Activated CD8-positive, alpha-beta T cell treated with anti-CD3 and anti-CD28 coated beads for 36 hours (primary cell): Measurements from ENCODE around the gene CGB3. TPM values are rescaled to one million over a fixed set of nuclear protein-coding genes. Genes with fewer than 3 reads are reported as not detected.
A peak's percentile ranks its signal among the peaks of the same experiment; 100 is the strongest.
"Not testable (repeated sequence)": the region's sequence is repeated elsewhere in the genome, so short reads cannot be mapped to it uniquely, and the experiment has no call there.

Source experiments
- ATAC-seq: fragments of 200-7000 bp; cut with Tn5 transposase; one replicate; pipeline ENCODE4 v1.10.0; 2021; ENCODE audit warnings: mild to moderate bottlenecking, moderate library complexity
- CTCF ChIA-PET: fragments of 350-600 bp; sonication (Branson Sonifier 250); formaldehyde crosslinking; loops from one replicate; lab custom pipeline; 2021; ENCODE audit warnings: antibody characterized with exemption; lab: Charles Lee
- POLR2A ChIA-PET: fragments of 350-600 bp; sonication (Branson Sonifier 250); formaldehyde crosslinking; loops from one replicate; lab custom pipeline; 2021; ENCODE audit warnings: antibody characterized with exemption; lab: Charles Lee
- DNase-seq: peaks from one replicate; pipeline ENCODE4 v3.0.0-alpha.2; 2020
- H3K27ac Mint-ChIP-seq: one replicate; pipeline ENCODE4 v1.8.0; 2021; ENCODE audit warnings: mild to moderate bottlenecking, mixed read lengths
- H3K27me3 Mint-ChIP-seq: one replicate; pipeline ENCODE4 v1.8.0; 2021; ENCODE audit warnings: mixed read lengths
- H3K36me3 Mint-ChIP-seq: one replicate; pipeline ENCODE4 v1.8.0; 2021; ENCODE audit warnings: low read depth, mixed read lengths
- H3K4me1 Mint-ChIP-seq: one replicate; pipeline ENCODE4 v1.8.0; 2021; ENCODE audit warnings: low read depth, mixed read lengths
- H3K4me3 Mint-ChIP-seq: one replicate; pipeline ENCODE4 v1.8.0; 2021; ENCODE audit warnings: mild to moderate bottlenecking, moderate library complexity, mixed read lengths
- H3K9me3 Mint-ChIP-seq: one replicate; pipeline ENCODE4 v1.8.0; 2021; ENCODE audit warnings: mixed read lengths
- intact Hi-C: fragments of 100-400 bp; cut with micrococcal nuclease; formaldehyde crosslinking; loops from one replicate; pipeline ENCODE4 v1.10.0; 2022
- total RNA-seq, 2 experiments: library from RNA; stranded (reverse); gene quantifications; one replicate each; pipeline ENCODE4 v1.2.3, GENCODE V29; 2021
- TF ChIP-seq, protein P1 (sequence below): fragments of 200-600 bp; IDR thresholded peaks from one replicate; pipeline ENCODE4 v1.8.0; 2022; ENCODE audit warnings: antibody characterized with exemption, mild to moderate bottlenecking

The CGB3 gene
- not detected for total RNA-seq

- intact Hi-C loops, DNase-seq, H3K27me3 Mint-ChIP-seq, H3K27ac Mint-ChIP-seq, H3K9me3 Mint-ChIP-seq, ATAC-seq, H3K36me3 Mint-ChIP-seq, POLR2A ChIA-PET, CTCF ChIA-PET, H3K4me3 Mint-ChIP-seq: not testable (repeated sequence)
- peaks cover 16% of the 10 kb centered on the region for H3K4me1 Mint-ChIP-seq
These were observed at the start of gene CGB3 for GRCh38 chr19:49024233-49024632. Gene CGB3, minus strand, starts transcription at chr19:49024333. Its CDS starts 362 bp downstream, at chr19:49023971.

GRCh38 chr19:49071860-49072547, 47.9 kb upstream of the CGB3 start:
- Mint-ChIP-seq H3K4me3 (no peak overlapping the region), H3K27me3 (peaks cover 63% of the 10 kb centered on the region), H3K27ac (no peak overlapping the region), H3K36me3 (peaks cover 2% of the 10 kb centered on the region), H3K4me1 (peaks cover 7% of the 10 kb centered on the region), H3K9me3 (no peaks in the 10 kb centered on the region)
- ATAC-seq: no peak
- intact Hi-C loops: no loop called here
- POLR2A ChIA-PET: interaction anchor here (0.5 kb wide), 1 partner anchor 404 kb away, joined by 3 read pairs; no protein-coding TSS in a partner anchor
- DNase-seq: peak; percentile 31
- CTCF ChIA-PET: no interaction called here
- TF ChIP-seq, protein P1, sequence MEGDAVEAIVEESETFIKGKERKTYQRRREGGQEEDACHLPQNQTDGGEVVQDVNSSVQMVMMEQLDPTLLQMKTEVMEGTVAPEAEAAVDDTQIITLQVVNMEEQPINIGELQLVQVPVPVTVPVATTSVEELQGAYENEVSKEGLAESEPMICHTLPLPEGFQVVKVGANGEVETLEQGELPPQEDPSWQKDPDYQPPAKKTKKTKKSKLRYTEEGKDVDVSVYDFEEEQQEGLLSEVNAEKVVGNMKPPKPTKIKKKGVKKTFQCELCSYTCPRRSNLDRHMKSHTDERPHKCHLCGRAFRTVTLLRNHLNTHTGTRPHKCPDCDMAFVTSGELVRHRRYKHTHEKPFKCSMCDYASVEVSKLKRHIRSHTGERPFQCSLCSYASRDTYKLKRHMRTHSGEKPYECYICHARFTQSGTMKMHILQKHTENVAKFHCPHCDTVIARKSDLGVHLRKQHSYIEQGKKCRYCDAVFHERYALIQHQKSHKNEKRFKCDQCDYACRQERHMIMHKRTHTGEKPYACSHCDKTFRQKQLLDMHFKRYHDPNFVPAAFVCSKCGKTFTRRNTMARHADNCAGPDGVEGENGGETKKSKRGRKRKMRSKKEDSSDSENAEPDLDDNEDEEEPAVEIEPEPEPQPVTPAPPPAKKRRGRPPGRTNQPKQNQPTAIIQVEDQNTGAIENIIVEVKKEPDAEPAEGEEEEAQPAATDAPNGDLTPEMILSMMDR: no peak

- CTCF ChIA-PET: interaction anchor here (1.1 to 1.8 kb wide), 3 partner anchors 13 to 76 kb away, joined by 3 to 9 read pairs (median 4); partner anchors contain the start of gene CGB7
These were observed 46.3 kb upstream of the CGB3 start for GRCh38 chr19:49070416-49070815.

GRCh38 chr19:49069026-49069425, 44.9 kb upstream of the CGB3 start:
- TF ChIP-seq, protein P1: no peak
- Mint-ChIP-seq H3K27ac (no peak overlapping the region), H3K4me1 (peaks cover 7% of the 10 kb centered on the region), H3K4me3 (no peak overlapping the region), H3K27me3 (peaks cover 65% of the 10 kb centered on the region), H3K36me3 (peaks cover 2% of the 10 kb centered on the region), H3K9me3 (no peaks in the 10 kb centered on the region)
- DNase-seq: no peak
- intact Hi-C loops: no loop called here
- no peak for ATAC-seq
- ChIA-PET CTCF (interaction anchor here (1.8 kb wide), 1 partner anchor 29 kb away, joined by 9 read pairs; no protein-coding TSS in a partner anchor), POLR2A (interaction anchor here (0.6 to 0.8 kb wide), 2 partner anchors 17 to 21 kb away, joined by 3 read pairs; no protein-coding TSS in a partner anchor)

More at GRCh38 chr19:49070416-49070815, 46.3 kb upstream of the CGB3 start:
- no peaks in the 10 kb centered on the region for H3K9me3 Mint-ChIP-seq
- ATAC-seq (no peak), DNase-seq (no peak)
- intact Hi-C loops: no loop called here
- H3K27ac Mint-ChIP-seq: no peak overlapping the region
- TF ChIP-seq, protein P1: no peak
- peaks cover 72% of the 10 kb centered on the region for H3K27me3 Mint-ChIP-seq
- no peak overlapping the region for H3K4me3 Mint-ChIP-seq
- H3K4me1 Mint-ChIP-seq: peaks cover 7% of the 10 kb centered on the region
- H3K36me3 Mint-ChIP-seq: peaks cover 2% of the 10 kb centered on the region
- POLR2A ChIA-PET: interaction anchor here (1.4 kb wide), 1 partner anchor 10 kb away, joined by 3 read pairs; no protein-coding TSS in a partner anchor

GRCh38 chr19:49067554-49067953, 43.4 kb upstream of the CGB3 start:
- Mint-ChIP-seq H3K4me3 (no peak overlapping the region), H3K4me1 (no peaks in the 10 kb centered on the region), H3K9me3 (no peaks in the 10 kb centered on the region), H3K27me3 (peaks cover 57% of the 10 kb centered on the region), H3K36me3 (no peaks in the 10 kb centered on the region), H3K27ac (no peak overlapping the region)
- CTCF ChIA-PET: no interaction called here
- TF ChIP-seq, protein P1: no peak
- ATAC-seq (no peak), DNase-seq (no peak)
- POLR2A ChIA-PET: no interaction called here
- intact Hi-C loops: no loop called here
